GM12878 (cell line): ENCODE results near the gene ZNF3. TPM values are rescaled to one million over a fixed set of nuclear protein-coding genes. Genes with fewer than 3 reads are reported as not detected.

Experiments used
- ATAC-seq: fragments of 200-7000 bp; cut with Tn5 transposase; 3 replicates; pipeline ENCODE4 v1.9.1; 2020; ENCODE audit warnings: mild to moderate bottlenecking, moderate library complexity
- BruUV-seq: library from RNA; stranded (reverse); fragments of 400-500 nt; replicated peaks from 2 replicates; lab custom pipeline; 2021; lab: Mats Ljungman, UMichigan
- CTCF ChIA-PET: fragments of 300-600 bp; sonication (Branson Sonifier 250); formaldehyde crosslinking; extraction: SDS; loops from one replicate; lab custom pipeline; 2021; ENCODE audit warnings: inconsistent platforms; lab: Yijun Ruan, JAX
- POLR2A ChIA-PET: fragments of 350-600 bp; formaldehyde crosslinking; extraction: SDS; loops from one replicate; lab custom pipeline; 2021; ENCODE audit warnings: inconsistent platforms; lab: Charles Lee
- RAD21 ChIA-PET: fragments of 300-600 bp; sonication (Branson Sonifier 250); formaldehyde crosslinking; loops from one replicate; lab custom pipeline; 2023; ENCODE audit warnings: antibody characterized with exemption; ENCODE audit not compliant: unreplicated experiment; lab: Charles Lee
- SMC1A ChIA-PET: fragments of 300-600 bp; sonication (Branson Sonifier 250); formaldehyde crosslinking; loops from one replicate; lab custom pipeline; 2023; ENCODE audit not compliant: unreplicated experiment, uncharacterized antibody; lab: Charles Lee
- DNase-seq: peaks from one replicate; pipeline ENCODE4 v3.0.0-alpha.2; 2011; ENCODE audit warnings: low read depth, low spot score
- FAIRE-seq: peaks from 3 replicates; lab custom pipeline; 2011; peaks lifted over from hg19 to GRCh38; lab: Jason Lieb, UNC
- H2AFZ ChIP-seq: 2 replicates; pipeline ENCODE4 v1.6.0; 2011; ENCODE audit warnings: low read depth, low read length, control low read depth; ENCODE audit not compliant: control insufficient read depth
- H3K27ac ChIP-seq: 2 replicates; pipeline ENCODE4 v1.5.1; 2011; ENCODE audit warnings: control low read depth; ENCODE audit not compliant: control insufficient read depth, insufficient read depth
- H3K27me3 ChIP-seq, 2 experiments: replicated peaks in 1 of 2; 2 replicates each; pipeline versions ENCODE4 v1.6.0 to v1.6.1; 2011; ENCODE audit warnings: low read length in 1 of 2; ENCODE audit not compliant: control insufficient read depth in 2 of 2, insufficient read depth in 2 of 2
- H3K36me3 ChIP-seq, 2 experiments: 2 replicates each; pipeline ENCODE4 v1.5.1; 2011; ENCODE audit warnings: low read length in 1 of 2; ENCODE audit not compliant: control insufficient read depth in 2 of 2, insufficient read depth in 2 of 2
- H3K4me1 ChIP-seq: 2 replicates; pipeline ENCODE4 v1.6.1; 2011; ENCODE audit warnings: mild to moderate bottlenecking, low read length, moderate library complexity, mixed read lengths; ENCODE audit not compliant: control insufficient read depth, insufficient read depth
- H3K4me2 ChIP-seq: 2 replicates; pipeline ENCODE4 v1.6.0; 2011; ENCODE audit warnings: control low read depth; ENCODE audit not compliant: control insufficient read depth, insufficient read depth
- H3K4me3 ChIP-seq: fragments of 200-600 bp; sonication (generic); 2 replicates; pipeline ENCODE4 v1.5.1; 2016
- H3K79me2 ChIP-seq: 2 replicates; pipeline ENCODE4 v1.6.0; 2011; ENCODE audit warnings: low read length; ENCODE audit not compliant: control insufficient read depth, insufficient read depth
- H3K9ac ChIP-seq: 2 replicates; pipeline ENCODE4 v1.8.0; 2011; ENCODE audit warnings: low read length, control low read depth, mixed read lengths; ENCODE audit not compliant: control insufficient read depth, insufficient read depth
- H3K9me3 ChIP-seq: replicated peaks from 3 replicates; pipeline ENCODE4 v1.5.1; 2011; ENCODE audit warnings: mild to moderate bottlenecking, low read length; ENCODE audit not compliant: control insufficient read depth, insufficient read depth
- H4K20me1 ChIP-seq: 2 replicates; pipeline ENCODE4 v1.6.0; 2011; ENCODE audit not compliant: control insufficient read depth, insufficient read depth
- ATF2 ChIP-seq: IDR thresholded peaks from 2 replicates; pipeline ENCODE4 v1.6.1; 2012; ENCODE audit warnings: low read length, inconsistent platforms
- BCL11A ChIP-seq: IDR thresholded peaks from 2 replicates; pipeline ENCODE4 v1.6.1; 2011; ENCODE audit warnings: low read depth, low read length
- EGR1 ChIP-seq, 2 experiments: IDR thresholded peaks; 1 replicate in 1 of 2; 2 replicates in 1 of 2; pipeline ENCODE4 v1.6.1; 2011 to 2012; ENCODE audit warnings: low read depth in 2 of 2, low read length in 2 of 2, borderline replicate concordance in 1 of 2, mild to moderate bottlenecking in 1 of 2, moderate library complexity in 1 of 2
- HCFC1 ChIP-seq: fragments of 150-350 bp; IDR thresholded peaks from 2 replicates; pipeline ENCODE4 v1.6.1; 2014; ENCODE audit warnings: low read length
- HDAC2 ChIP-seq: fragments of 200-600 bp; sonication (generic); IDR thresholded peaks from 2 replicates; pipeline ENCODE4 v1.6.1; 2017
- IKZF1 ChIP-seq: fragments of 450-650 bp; conservative IDR thresholded peaks from 2 replicates; pipeline ENCODE4 v1.6.1; 2017; ENCODE audit warnings: antibody characterized with exemption, mild to moderate bottlenecking
- IRF4 ChIP-seq: IDR thresholded peaks from 2 replicates; pipeline ENCODE4 v1.6.1; 2011; ENCODE audit warnings: low read depth, low read length
- NFYA ChIP-seq: IDR thresholded peaks from 2 replicates; pipeline ENCODE4 v1.6.1; 2011; ENCODE audit warnings: low read depth, mild to moderate bottlenecking, low read length, improper control_type of control experiment, borderline replicate concordance
- NR2C1 ChIP-seq: fragments of 450-650 bp; IDR thresholded peaks from 2 replicates; pipeline ENCODE4 v1.6.1; 2017; ENCODE audit warnings: antibody characterized with exemption, mild to moderate bottlenecking, moderate library complexity
- PML ChIP-seq: IDR thresholded peaks from 2 replicates; pipeline ENCODE4 v1.6.1; 2012; ENCODE audit warnings: low read length, inconsistent platforms
- POU2F2 ChIP-seq: IDR thresholded peaks from 3 replicates; pipeline ENCODE4 v1.6.1; 2011; ENCODE audit warnings: low read depth, mild to moderate bottlenecking, low read length, borderline replicate concordance
- RB1 ChIP-seq: fragments of 450-650 bp; formaldehyde crosslinking; IDR thresholded peaks from 2 replicates; pipeline ENCODE4 v1.6.1; 2017; ENCODE audit warnings: mild to moderate bottlenecking, borderline replicate concordance
- USF2 ChIP-seq: IDR thresholded peaks from 2 replicates; pipeline ENCODE4 v1.6.1; 2011; ENCODE audit warnings: low read depth, low read length, improper control_type of control experiment, borderline replicate concordance
- ZNF384 ChIP-seq: IDR thresholded peaks from 2 replicates; pipeline ENCODE4 v1.6.1; 2012; ENCODE audit warnings: low read depth, mild to moderate bottlenecking, low read length, improper control_type of control experiment, borderline replicate concordance
- WGBS: methylation state at CpG from one replicate; pipeline ENCODE4 v1.1.6; 2016; ENCODE audit warnings: low lambda C conversion rate; ENCODE audit not compliant: insufficient replicate concordance, insufficient coverage; ENCODE audit errors: missing lambda C conversion rate; 5-methylcytosine and 5-hydroxymethylcytosine counted together
- in situ Hi-C: fragments of 300-500 bp; cut with MboI; formaldehyde crosslinking; loops from 9 replicates; pipeline ENCODE4 v1.14.3; 2018; ENCODE audit warnings: mixed read lengths
- intact Hi-C: fragments of 100-400 bp; cut with micrococcal nuclease; formaldehyde crosslinking; loops from one replicate; pipeline ENCODE4 v1.14.2; 2022; ENCODE audit not compliant: unreplicated experiment
- polyA plus RNA-seq, 11 experiments: library from polyadenylated mRNA; depleted of rRNA in 4 of 11; unstranded in 6 of 11; stranded (reverse) in 5 of 11; fragments of >200 nt; fragmentation: Nextera tagmentation in 4 of 11; fragmentation: Illumina TruSeq in 1 of 11; extraction: Ambion mirVana in 4 of 11; extraction: Trizol in 1 of 11; gene quantifications; 1 replicate in 1 of 11; 2 replicates in 10 of 11; pipeline versions ENCODE4 v1.2.1 to v1.2.3, GENCODE V29; 2011 to 2016; ENCODE audit warnings: inconsistent platforms in 2 of 11, missing spikeins in 2 of 11, low read depth in 1 of 11
- total RNA-seq, 4 experiments: library from RNA; depleted of rRNA in 3 of 4; stranded (reverse); fragments of >200 nt in 3 of 4; fragmentation: Illumina TruSeq in 1 of 4; extraction: Trizol in 1 of 4; gene quantifications; 2 replicates each; pipeline versions ENCODE4 v1.2.1 to v1.2.3, GENCODE V29; 2013 to 2021

ZNF3 gene
- total and polyA plus RNA-seq, 10 of the 15 experiments (the other 5 are each of a cell fraction or from before 2014, with no cell fraction given) = 17.2 to 37.4 (median 29.4) TPM

- Histone ChIP-seq H2AFZ (no peak overlapping the region), H3K27ac (peak overlapping the region; percentile 3; the same call in 1 of the 2 replicates), H4K20me1 (no peaks in the 10 kb centered on the region), H3K27me3 (no peaks in the 10 kb centered on the region), H3K9ac (no peak overlapping the region), H3K4me3 (no peak overlapping the region), H3K4me1 (no peaks in the 10 kb centered on the region), H3K79me2 (no peaks in the 10 kb centered on the region), H3K9me3 (no peaks in the 10 kb centered on the region), H3K4me2 (no peak overlapping the region), H3K36me3 (peaks cover 2 to 9% of the 10 kb centered on the region in 2 experiments; a peak in 2 of 4 replicates)
- SMC1A ChIA-PET = interaction anchor here (0.9 to 1.8 kb wide), 4 partner anchors 9 to 23 kb away, joined by 3 read pairs; partner anchors contain the start of gene ZSCAN21
- in situ Hi-C loops (no loop called here), intact Hi-C loops (no loop called here)
- ATAC-seq = peak; percentile 46; the same call in 2 of the 3 replicates
- POLR2A ChIA-PET = interaction anchor here (0.7 to 1.3 kb wide), 5 partner anchors 9 to 61 kb away, joined by 3 to 7 read pairs (median 3); partner anchors contain the start of gene ZNF3
- CTCF ChIA-PET = interaction anchor here (0.7 to 1.5 kb wide), 6 partner anchors 9 to 72 kb away, joined by 3 to 5 read pairs (median 4); partner anchors contain the start of gene ZSCAN21
- DNase-seq = no peak
- 28% methylated on average over 5 of the region's 5 CpGs for WGBS
- no peak for TF ChIP-seq HDAC2
- TF ChIP-seq ZNF384 = peak; percentile 36
- 0 out of 3 replicates have a peak, but pooled peaks have one; percentile 28 for TF ChIP-seq POU2F2
- no peak for FAIRE-seq
- no TSS peak for BruUV-seq
- RAD21 ChIA-PET = interaction anchor here (0.7 to 2.7 kb wide), 2 partner anchors 10 to 44 kb away, joined by 4 to 10 read pairs; partner anchors contain the start of gene ZSCAN21
These were observed 22.2 kb downstream of the ZNF3 start for GRCh38 chr7:100059251-100059739.

- peaks cover 1 to 6% of the 10 kb centered on the region in 2 experiments; a peak in 2 of 4 replicates for H3K36me3 ChIP-seq
- no peak overlapping the region for H3K4me3 ChIP-seq
- no peak for ATAC-seq
- ChIA-PET SMC1A (no interaction called here), CTCF (no interaction called here), RAD21 (no interaction called here), POLR2A (no interaction called here)
- no peaks in the 10 kb centered on the region for H4K20me1 ChIP-seq
- intact Hi-C loops = no loop called here
- H3K9me3 ChIP-seq = no peaks in the 10 kb centered on the region
- no peak overlapping the region for H2AFZ ChIP-seq
- DNase-seq = no peak
- no peak overlapping the region for H3K4me2 ChIP-seq
- no peak overlapping the region for H3K9ac ChIP-seq
- BruUV-seq = no TSS peak
- in situ Hi-C loops = no loop called here
- no peaks in the 10 kb centered on the region for H3K79me2 ChIP-seq
- no peak for FAIRE-seq
- no peaks in the 10 kb centered on the region for H3K4me1 ChIP-seq
- 88% methylated on average over 10 of the region's 10 CpGs for WGBS
- H3K27me3 ChIP-seq = no peaks in the 10 kb centered on the region
- no peak overlapping the region for H3K27ac ChIP-seq
- no peak for TF ChIP-seq IKZF1
- no peak for TF ChIP-seq HCFC1
- no peak for TF ChIP-seq RB1
- TF ChIP-seq NFYA = no peak
- no peak for TF ChIP-seq EGR1 (IDR thresholded peaks at IDR 0.05; ENCODE audit: borderline replicate concordance in 1 of 2, low read depth in 2 of 2, low read length in 2 of 2)
- TF ChIP-seq ATF2 = no peak
- TF ChIP-seq POU2F2 = no peak
- TF ChIP-seq NR2C1 = no peak
- no peak for TF ChIP-seq USF2
- TF ChIP-seq BCL11A = no peak
- no peak for TF ChIP-seq PML
- TF ChIP-seq IRF4 = no peak
These were observed 24.5 kb downstream of the ZNF3 start for GRCh38 chr7:100057006-100057405.
